Posterior vena cava (tissue), 2 donors: ENCODE measurements around the gene NR2C1. TPM values are rescaled to one million over a fixed set of nuclear protein-coding genes. Genes with fewer than 3 reads are reported as not detected.
A peak's percentile ranks its signal among the peaks of the same experiment; 100 is the strongest.
"Not testable (repeated sequence)": the region's sequence is repeated elsewhere in the genome, so short reads cannot be mapped to it uniquely, and the experiment has no call there.

Experiments
- DNase-seq: peaks from one replicate; pipeline ENCODE4 v3.0.0-alpha.2; 2020; ENCODE audit warnings: low spot score
- intact Hi-C, 2 donors: fragments of 100-400 bp; cut with DNase I; formaldehyde crosslinking; loops; one replicate each; pipeline versions ENCODE4 v1.14.1 to v1.14.2; 2022 to 2023
- total RNA-seq, 2 donors: library from RNA; stranded (reverse); fragmentation: NEBNext Ultra II Directional; extraction: Animal tissue kit (Norgen Biotek cat#: 25700); gene quantifications; one replicate each; pipeline ENCODE4 v1.2.1, GENCODE V29; 2021
- donor health status: DM: yes; HTN: yes; CAD: no.
- donor health status: DM: yes; HTN: yes; CAD: no.

The NR2C1 gene
- total RNA-seq, 2 donors from 2014 or later: 23.9 to 28.6 TPM

DNA sequence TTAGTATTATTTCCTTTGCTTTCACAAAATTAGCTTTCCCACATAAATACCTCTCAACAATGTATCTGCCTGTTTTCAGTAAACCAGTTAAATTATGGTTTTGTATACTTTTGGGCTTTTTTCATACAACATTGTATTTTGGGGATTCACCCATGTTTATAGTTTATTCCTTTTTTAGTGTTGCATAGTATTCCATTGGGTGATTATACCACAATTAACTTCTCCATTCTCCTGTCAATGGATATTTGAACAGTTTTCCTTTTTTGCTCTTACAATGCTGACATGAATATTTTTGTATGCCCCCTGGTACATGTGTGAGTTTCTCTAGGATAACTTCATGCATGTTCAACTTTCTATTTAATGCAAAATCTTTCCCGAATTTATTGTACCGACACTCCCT lies 57.3 kb downstream of the NR2C1 start:
- DNase-seq: no peak
- intact Hi-C loops: no loop called here

- DNase-seq: no peak
- intact Hi-C loops: no loop called here
Measured at GRCh38 chr12:95014554-95014953, 58.9 kb downstream of the NR2C1 start.

DNA sequence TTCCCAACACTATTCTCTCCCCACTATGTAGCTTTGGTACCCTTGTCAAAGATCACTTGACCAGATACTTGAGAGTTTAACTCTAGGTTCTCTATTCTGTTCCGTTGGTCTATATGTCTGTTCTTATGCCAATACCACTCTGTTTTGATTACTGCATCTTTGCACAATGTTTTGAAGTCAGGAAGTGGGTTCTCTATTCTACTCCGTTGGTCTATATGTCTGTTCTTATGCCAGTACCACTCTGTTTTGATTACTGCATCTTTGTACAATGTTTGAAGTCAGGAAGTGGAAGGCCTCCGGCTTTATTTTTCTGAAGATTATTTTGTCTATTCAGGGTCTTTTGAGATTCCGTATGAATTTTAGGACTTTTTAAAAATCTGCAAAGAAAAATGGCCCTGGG lies 67.2 kb downstream of the NR2C1 start:
- no peak for DNase-seq
- intact Hi-C loops: no loop called here

GRCh38 chr12:95004610-95005009 lies 68.8 kb downstream of the NR2C1 start:
- DNase-seq: no peak
- intact Hi-C loops: no loop called here

- intact Hi-C loops: no loop called here
- DNase-seq: no peak
Measured at GRCh38 chr12:95003921-95004272, 69.5 kb downstream of the NR2C1 start.

GRCh38 chr12:95003213-95003920 lies 70.1 kb downstream of the NR2C1 start, which contains the start of gene NDUFA12:
Gene NDUFA12, minus strand, starts transcription at chr12:95003697. Its CDS starts 17 bp downstream, at chr12:95003680.
- intact Hi-C loops: no loop called here
- peak; percentile 99 for DNase-seq

DNA sequence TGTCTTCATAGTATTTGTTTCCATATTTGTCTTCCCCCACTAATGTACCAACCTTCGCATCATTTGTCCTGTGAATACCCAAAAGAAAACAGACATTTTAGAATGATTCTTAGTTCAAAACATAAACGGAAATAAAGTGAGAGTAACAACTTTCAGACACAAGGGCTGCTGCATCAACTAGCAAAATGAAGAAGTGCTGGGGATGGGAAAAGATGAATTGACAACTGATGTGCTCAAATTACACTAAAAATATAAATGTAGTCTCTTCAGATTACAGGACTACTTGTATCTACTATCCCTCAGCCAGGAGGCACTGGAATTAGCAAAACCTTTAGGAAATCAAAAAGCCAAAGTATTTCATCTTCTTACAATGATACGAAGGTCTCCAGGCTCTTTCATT lies 70.7 kb downstream of the NR2C1 start:
- intact Hi-C loops: no loop called here
- no peak for DNase-seq

GRCh38 chr12:94998326-94998725 lies 75.1 kb downstream of the NR2C1 start:
- no peak for DNase-seq
- intact Hi-C loops: no loop called here

DNA sequence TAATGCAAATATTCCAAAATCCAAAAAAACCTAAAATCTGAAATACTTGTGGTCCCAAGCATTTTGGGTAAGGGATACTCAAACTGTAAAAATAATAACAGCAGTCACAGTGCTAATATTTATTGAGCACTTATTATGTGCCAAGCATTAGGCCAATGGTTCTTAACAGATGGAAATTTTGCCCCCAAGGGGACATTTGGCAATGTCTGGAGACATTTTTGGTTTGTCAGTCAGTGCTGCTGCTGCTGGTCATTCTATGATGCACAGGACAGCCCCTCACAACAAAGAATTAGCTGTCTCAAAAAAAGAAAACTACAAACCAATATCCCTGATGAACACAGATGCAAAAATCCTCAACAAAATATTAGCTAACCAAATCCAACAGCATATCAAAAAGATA lies 75.7 kb downstream of the NR2C1 start:
- no peak for DNase-seq
- intact Hi-C loops: no loop called here

DNA sequence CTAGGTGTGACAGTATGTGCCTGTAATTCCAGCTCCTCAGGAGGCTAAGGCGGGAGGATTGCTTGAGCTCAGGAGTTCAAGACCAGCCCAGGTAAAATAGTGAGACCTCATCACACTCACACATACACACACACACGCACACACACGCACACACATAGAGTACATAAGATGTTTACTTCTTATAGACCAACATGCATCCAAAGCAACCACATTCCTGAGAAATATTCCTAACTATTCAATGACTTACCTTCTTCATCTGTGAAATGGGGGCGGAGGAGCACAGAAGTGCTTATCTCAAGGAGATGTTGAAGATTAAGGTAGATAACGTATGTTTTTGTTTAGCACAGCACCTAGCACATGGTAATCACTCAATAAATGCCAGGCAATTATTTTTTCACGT lies 76.4 kb downstream of the NR2C1 start:
- intact Hi-C loops: no loop called here
- no peak for DNase-seq

- no peak for DNase-seq
- intact Hi-C loops: no loop called here
Measured at GRCh38 chr12:94994312-94994711, 79.1 kb downstream of the NR2C1 start.

- intact Hi-C loops, DNase-seq: not testable (repeated sequence)
Measured at GRCh38 chr12:94993855-94994254, 79.6 kb downstream of the NR2C1 start.

- intact Hi-C loops: no loop called here
Measured at GRCh38 chr12:94990222-94990621, 83.2 kb downstream of the NR2C1 start.

DNA sequence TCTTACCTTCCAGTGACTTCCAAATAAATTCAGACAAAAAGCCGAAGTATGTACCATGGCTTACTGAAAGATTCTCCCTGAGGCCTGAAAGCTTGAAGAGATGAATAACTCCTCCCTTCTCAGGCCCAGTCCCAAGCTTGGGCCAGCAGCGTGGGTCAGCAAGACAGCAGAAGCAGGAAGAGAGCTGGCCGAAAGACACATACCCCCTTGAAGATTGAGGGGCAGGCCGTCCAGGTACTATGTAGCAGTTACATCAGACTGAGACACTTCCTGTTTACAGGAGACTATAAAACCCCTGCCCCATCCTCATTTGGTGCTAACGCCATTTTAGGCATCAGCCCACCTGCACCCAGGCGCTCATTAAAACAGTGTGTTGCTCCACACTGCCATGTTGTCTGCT lies 84.9 kb downstream of the NR2C1 start:
- DNase-seq: no peak
- intact Hi-C loops: no loop called here

More at GRCh38 chr12:94990222-94990621, 83.2 kb downstream of the NR2C1 start:
- DNase-seq: no peak

DNA sequence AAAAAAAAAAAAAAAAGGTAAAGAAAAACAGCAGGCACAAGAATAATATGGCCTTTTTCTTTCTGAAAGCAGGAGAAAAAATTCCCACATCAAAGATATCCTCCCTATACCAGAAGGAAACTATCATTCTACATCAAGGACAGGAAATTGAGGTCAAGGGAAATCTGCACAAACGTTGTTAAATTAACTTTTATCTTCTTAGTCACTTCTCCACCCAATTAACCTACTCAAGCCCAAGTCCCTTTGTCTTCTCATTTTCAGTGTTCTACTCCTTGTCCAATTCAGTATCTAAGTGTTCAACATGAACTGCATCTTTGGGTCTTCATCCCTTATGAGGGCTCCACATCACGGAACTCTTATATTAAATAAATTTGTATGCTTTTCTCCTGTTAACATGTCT lies 85.6 kb downstream of the NR2C1 start:
- intact Hi-C loops: no loop called here
- DNase-seq: no peak

DNA sequence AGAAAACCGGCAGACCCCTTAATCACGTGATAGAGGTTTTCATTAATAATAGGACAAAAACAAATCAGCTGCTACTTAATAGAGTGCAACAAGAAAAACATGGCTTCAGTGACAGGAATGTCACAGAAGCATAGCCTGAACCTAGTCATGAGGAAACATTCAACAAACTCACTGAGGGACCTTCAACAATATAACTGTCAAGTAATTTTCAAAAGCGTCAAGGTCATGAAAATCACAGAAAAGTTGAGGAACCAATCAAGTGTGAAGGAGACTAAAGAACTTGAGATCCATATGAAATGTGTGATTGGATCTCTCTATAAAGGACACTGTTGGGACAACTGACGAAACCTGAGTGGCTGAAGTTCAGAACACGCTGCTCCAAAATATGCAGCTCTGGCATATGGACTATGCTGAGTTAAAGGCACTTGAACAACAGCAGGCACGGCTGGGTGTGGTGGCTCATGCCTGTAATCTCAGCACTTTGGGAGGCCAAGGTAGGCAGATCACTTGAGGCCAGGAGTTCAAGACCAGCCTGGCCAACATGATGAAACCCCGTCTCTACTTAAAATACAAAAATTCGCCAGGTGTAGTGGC lies 86.2 kb downstream of the NR2C1 start:
- intact Hi-C loops: no loop called here

DNA sequence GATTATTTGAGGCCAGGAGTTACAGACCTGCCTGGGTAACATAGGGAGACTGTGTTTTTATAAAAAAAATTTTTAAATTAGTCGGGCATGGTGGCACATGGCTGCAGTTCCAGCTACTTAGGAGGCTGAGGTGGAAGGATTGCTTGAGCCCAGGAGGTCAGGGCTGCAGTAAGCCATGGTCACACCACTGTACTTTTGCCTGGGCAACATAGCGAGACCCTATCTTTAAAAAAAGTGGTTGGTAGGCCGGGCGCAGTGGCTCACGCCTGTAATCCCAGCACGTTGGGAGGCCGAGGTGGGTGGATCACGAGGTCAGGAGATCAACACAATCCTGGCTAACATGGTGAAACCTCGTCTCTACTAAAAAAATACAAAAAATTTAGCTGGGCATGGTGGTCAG lies 88.3 kb downstream of the NR2C1 start:
- DNase-seq, intact Hi-C loops: not testable (repeated sequence)

More for the DNA sequence above, 86.2 kb downstream of the NR2C1 start:
- DNase-seq: no peak

DNA sequence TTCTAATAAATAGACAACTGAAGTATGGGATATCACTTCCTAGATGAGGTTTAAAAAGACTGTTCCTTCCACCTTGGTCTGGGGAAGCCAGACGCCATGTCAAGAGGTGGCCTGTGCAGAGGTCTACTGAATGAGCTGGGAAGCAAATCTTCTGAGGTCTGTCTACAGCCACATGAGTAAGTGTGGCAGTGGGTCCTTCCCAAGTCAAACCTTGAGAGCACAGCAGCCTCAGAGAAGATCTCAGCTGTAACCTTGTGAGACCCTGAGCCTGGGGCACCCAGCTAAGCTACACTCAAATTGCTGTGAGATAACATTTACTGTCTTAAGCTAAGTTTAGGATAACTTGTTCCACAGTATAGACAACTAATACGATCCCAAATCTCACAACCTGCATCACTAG lies 90.1 kb downstream of the NR2C1 start:
- intact Hi-C loops: no loop called here
- DNase-seq: no peak

GRCh38 chr12:94982456-94982855 lies 91.0 kb downstream of the NR2C1 start:
- intact Hi-C loops: no loop called here
- DNase-seq: no peak

DNA sequence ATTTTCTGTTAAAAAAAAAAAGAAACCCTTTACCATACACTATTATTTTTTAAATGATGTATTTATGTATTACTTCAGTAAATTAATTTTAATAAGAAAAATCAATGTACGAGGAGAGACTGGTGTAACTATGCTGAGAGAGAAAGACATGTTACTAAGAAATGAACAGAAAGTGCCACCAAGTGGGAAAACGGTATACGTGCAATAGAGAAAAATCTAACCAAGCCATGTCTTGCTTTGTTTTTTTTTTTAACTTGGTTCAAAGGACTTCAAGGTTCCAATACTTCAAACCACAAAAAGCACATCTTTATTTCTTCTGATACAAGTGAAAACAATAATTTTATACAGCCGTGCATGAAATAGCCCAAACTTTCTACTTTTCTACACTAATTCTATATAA lies 92.8 kb downstream of the NR2C1 start:
- intact Hi-C loops: no loop called here
- no peak for DNase-seq

DNA sequence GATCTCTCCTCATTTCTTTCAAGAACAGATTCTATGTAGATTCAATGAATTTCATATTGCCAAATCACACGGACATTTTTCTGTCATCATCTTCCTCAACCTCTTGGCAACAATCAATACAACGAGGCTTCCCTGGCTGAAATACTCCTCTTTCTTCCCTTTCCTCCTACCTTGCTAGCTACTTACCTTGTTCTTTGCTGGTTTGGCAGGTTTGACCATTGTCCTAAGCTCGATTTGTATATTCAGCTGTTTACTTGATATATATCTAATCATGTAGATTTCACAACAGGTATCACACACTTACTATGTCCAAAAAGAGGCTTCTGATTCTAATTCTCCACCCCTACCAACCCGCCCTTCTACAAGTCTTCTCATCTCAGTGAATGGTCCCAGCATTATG lies 93.5 kb downstream of the NR2C1 start:
- intact Hi-C loops: no loop called here
- no peak for DNase-seq
